ENCODE data around the gene C16orf86. TPM values are rescaled to one million over a fixed set of nuclear protein-coding genes. Genes with fewer than 3 reads are reported as not detected.

The C16orf86 gene
- total RNA-seq, 1 experiment from 2014 or later = 0.79 TPM

DNA sequence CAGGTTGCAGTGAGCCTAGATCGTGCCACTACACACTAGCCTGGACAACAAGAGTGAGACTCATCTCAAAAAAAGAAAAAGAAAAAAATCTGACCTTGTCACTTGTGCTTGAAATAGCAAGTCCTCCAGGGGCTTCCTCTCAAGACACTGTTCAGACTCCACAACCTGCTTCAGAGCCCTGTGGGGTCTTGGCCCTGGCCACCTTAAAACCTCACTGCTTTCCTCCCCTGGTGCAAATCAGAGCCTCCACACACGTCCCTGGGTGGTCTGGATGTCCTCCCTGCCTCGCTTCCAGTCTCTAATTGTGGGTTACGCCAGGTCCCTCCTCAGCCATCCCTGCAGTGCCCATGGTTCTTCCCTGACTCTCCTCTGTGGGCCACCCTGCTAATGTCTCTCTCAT lies 11.3 kb upstream of the C16orf86 start (continued):
- TF ChIP-seq, protein P1, sequence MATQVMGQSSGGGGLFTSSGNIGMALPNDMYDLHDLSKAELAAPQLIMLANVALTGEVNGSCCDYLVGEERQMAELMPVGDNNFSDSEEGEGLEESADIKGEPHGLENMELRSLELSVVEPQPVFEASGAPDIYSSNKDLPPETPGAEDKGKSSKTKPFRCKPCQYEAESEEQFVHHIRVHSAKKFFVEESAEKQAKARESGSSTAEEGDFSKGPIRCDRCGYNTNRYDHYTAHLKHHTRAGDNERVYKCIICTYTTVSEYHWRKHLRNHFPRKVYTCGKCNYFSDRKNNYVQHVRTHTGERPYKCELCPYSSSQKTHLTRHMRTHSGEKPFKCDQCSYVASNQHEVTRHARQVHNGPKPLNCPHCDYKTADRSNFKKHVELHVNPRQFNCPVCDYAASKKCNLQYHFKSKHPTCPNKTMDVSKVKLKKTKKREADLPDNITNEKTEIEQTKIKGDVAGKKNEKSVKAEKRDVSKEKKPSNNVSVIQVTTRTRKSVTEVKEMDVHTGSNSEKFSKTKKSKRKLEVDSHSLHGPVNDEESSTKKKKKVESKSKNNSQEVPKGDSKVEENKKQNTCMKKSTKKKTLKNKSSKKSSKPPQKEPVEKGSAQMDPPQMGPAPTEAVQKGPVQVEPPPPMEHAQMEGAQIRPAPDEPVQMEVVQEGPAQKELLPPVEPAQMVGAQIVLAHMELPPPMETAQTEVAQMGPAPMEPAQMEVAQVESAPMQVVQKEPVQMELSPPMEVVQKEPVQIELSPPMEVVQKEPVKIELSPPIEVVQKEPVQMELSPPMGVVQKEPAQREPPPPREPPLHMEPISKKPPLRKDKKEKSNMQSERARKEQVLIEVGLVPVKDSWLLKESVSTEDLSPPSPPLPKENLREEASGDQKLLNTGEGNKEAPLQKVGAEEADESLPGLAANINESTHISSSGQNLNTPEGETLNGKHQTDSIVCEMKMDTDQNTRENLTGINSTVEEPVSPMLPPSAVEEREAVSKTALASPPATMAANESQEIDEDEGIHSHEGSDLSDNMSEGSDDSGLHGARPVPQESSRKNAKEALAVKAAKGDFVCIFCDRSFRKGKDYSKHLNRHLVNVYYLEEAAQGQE (IDR thresholded peaks at IDR 0.05; ENCODE audit: low read depth) = no peak

DNA sequence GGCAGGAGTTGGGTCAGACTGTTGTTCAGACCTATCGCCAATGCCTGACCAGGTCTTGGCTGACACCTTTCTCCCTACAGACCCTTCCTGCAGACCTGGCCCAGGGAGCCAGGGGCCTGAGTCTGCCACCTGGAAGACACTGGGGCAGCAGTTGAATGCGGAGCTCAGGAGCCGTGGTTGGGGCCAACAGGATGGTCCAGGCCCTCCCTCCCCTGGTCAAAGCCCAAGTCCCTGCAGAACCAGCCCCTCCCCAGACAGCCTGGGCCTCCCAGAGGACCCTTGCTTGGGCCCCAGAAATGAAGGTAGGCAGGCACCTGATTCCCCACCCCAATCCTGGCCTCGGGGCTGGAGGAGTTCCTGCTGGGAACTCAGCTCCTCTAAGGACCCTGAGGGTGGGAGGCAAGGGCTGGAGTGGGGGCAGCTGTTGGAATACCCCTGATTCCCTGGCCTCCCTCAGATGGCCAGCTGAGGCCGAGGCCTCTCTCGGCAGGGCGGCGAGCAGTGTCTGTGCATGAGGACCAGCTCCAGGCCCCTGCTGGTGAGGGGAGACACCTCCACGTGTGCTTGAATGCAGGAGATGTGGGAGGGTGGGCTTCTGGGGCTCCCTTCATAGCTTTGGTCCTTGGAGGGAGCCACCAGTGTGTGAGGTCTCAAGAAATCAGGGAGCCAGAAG lies 10.1 kb upstream of the C16orf86 start:
- no peaks in the 10 kb centered on the region for H3K9me2 ChIP-seq (ENCODE audit: insufficient read depth)

More for the DNA sequence above, 10.1 kb upstream of the C16orf86 start:
- Histone ChIP-seq H3K9ac (ENCODE audit: low read length) (no peak overlapping the region), H3K79me2 (ENCODE audit: insufficient read depth, low read length) (peaks cover 21% of the 10 kb centered on the region; the same call in 1 of the 2 replicates), H3K27me3 (ENCODE audit: insufficient read depth, low read length) (no peaks in the 10 kb centered on the region), H3K4me2 (ENCODE audit: low read length) (no peak overlapping the region), H3K27ac (ENCODE audit: low read depth, low read length) (no peak overlapping the region), H3K9me3 (ENCODE audit: control insufficient read depth in 1 of 2, insufficient read depth in 1 of 2, low read depth in 1 of 2, low read length in 2 of 2) (no peaks in the 10 kb centered on the region), H3K36me3 (ENCODE audit: control insufficient read depth in 1 of 2, insufficient read depth in 2 of 2, low read length in 2 of 2) (peaks cover 0 to 6% of the 10 kb centered on the region in 2 experiments; a peak in 1 of 4 replicates), H3K4me1 (ENCODE audit: control insufficient read depth in 1 of 2, insufficient read depth in 2 of 2, low read length in 2 of 2) (peaks cover 3 to 23% of the 10 kb centered on the region in 2 experiments; a peak in 3 of 4 replicates), H2AFZ (ENCODE audit: low read depth, low read length, poor library complexity, severe bottlenecking) (no peak overlapping the region), H3K4me3 (replicated peaks in 1 of 2; ENCODE audit: low read depth in 1 of 2, low read length in 2 of 2) (no peak overlapping the region), H4K20me1 (ENCODE audit: insufficient read depth) (no peaks in the 10 kb centered on the region)
- ChIA-PET POLR2A (no interaction called here), RAD21 (ENCODE audit: low non-redundant PET in 1 of 2, low total read pairs in 2 of 2, uncharacterized antibody in 2 of 2, unreplicated experiment in 2 of 2) (no interaction called here), CTCF (no interaction called here)
- DNase-seq (ENCODE audit: low read depth, low spot score) (no peak), ATAC-seq (no peak)
- intact Hi-C loops (cut with micrococcal nuclease) = no loop called here
- TF ChIP-seq CBX3 (IDR thresholded peaks at IDR 0.05; ENCODE audit: low read depth) (no peak), ZFX (IDR thresholded peaks at IDR 0.05) (no peak), POLR2AphosphoS5 (IDR thresholded peaks at IDR 0.05; ENCODE audit: low read depth, low read length) (no peak), EZH2phosphoT487 (IDR thresholded peaks at IDR 0.05; ENCODE audit: borderline replicate concordance) (no peak)
- TF ChIP-seq, protein P2, sequence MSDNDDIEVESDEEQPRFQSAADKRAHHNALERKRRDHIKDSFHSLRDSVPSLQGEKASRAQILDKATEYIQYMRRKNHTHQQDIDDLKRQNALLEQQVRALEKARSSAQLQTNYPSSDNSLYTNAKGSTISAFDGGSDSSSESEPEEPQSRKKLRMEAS (IDR thresholded peaks at IDR 0.05) = no peak
- BruUV-seq (replicated peaks) = no TSS peak

All from HCT116 (cell line).